SK-MEL-5 (cell line): ENCODE measurements around the gene PTGIS. TPM values are rescaled to one million over a fixed set of nuclear protein-coding genes. Genes with fewer than 3 reads are reported as not detected.

Source experiments
- DNase-seq: peaks from one replicate; pipeline ENCODE4 v3.0.0-alpha.2; 2016; ENCODE audit warnings: low read depth, low spot score
- in situ Hi-C: cut with HindIII; loops from 2 replicates; pipeline ENCODE4 v1.10.0; 2016; ENCODE audit warnings: low sequenced_read_pairs, high pct_unique_total_duplicates, low pct_unique_long_range_greater_than_20kb
- total RNA-seq: library from RNA; depleted of rRNA; stranded (reverse); fragments of >200 nt; shearing (Covaris generic); gene quantifications from 2 replicates; pipeline ENCODE4 v1.2.3, GENCODE V29; 2014

The PTGIS gene
- total RNA-seq, 1 experiment from 2014 or later = 0.16 TPM

- DNase-seq = no peak
- in situ Hi-C loops = no loop called here
Measured at GRCh38 chr20:49477200-49477599, 90.7 kb downstream of the PTGIS start.

GRCh38 chr20:49476016-49476355 lies 92.0 kb downstream of the PTGIS start:
- in situ Hi-C loops = no loop called here
- DNase-seq = no peak

- in situ Hi-C loops = no loop called here
- no peak for DNase-seq
Measured at GRCh38 chr20:49475292-49476015, 92.5 kb downstream of the PTGIS start.

- no peak for DNase-seq
- in situ Hi-C loops = no loop called here
Measured at GRCh38 chr20:49471397-49471796, 96.5 kb downstream of the PTGIS start.

- in situ Hi-C loops = no loop called here
- DNase-seq = no peak
Measured at GRCh38 chr20:49470922-49471321, 97.0 kb downstream of the PTGIS start.

GRCh38 chr20:49469060-49469459 lies 98.9 kb downstream of the PTGIS start:
- no peak for DNase-seq
- in situ Hi-C loops = no loop called here

GRCh38 chr20:49468412-49468811 lies 99.5 kb downstream of the PTGIS start:
- DNase-seq = no peak
- in situ Hi-C loops = no loop called here

GRCh38 chr20:49466114-49466912 lies 101.6 kb downstream of the PTGIS start:
- in situ Hi-C loops = no loop called here
- peak; percentile 30 for DNase-seq

- DNase-seq = no peak
- in situ Hi-C loops = no loop called here
Measured at GRCh38 chr20:49464556-49464955, 103.4 kb downstream of the PTGIS start.

- in situ Hi-C loops = no loop called here
- DNase-seq = no peak
Measured at GRCh38 chr20:49462626-49463025, 105.3 kb downstream of the PTGIS start.

- in situ Hi-C loops = no loop called here
Measured at GRCh38 chr20:49461894-49462620, 105.9 kb downstream of the PTGIS start.

GRCh38 chr20:49460916-49461315 lies 107.0 kb downstream of the PTGIS start:
- DNase-seq = no peak
- in situ Hi-C loops = no loop called here

More at GRCh38 chr20:49461894-49462620, 105.9 kb downstream of the PTGIS start:
- DNase-seq = no peak

GRCh38 chr20:49460131-49460530 lies 107.8 kb downstream of the PTGIS start:
- in situ Hi-C loops = no loop called here
- DNase-seq = no peak

- in situ Hi-C loops = no loop called here
- no peak for DNase-seq
Measured at GRCh38 chr20:49459684-49460083, 108.3 kb downstream of the PTGIS start.

GRCh38 chr20:49457444-49457843 lies 110.5 kb downstream of the PTGIS start:
- in situ Hi-C loops = no loop called here
- no peak for DNase-seq

- no peak for DNase-seq
- in situ Hi-C loops = no loop called here
Measured at GRCh38 chr20:49456646-49457045, 111.3 kb downstream of the PTGIS start.

- in situ Hi-C loops = no loop called here
- no peak for DNase-seq
Measured at GRCh38 chr20:49455691-49456090, 112.2 kb downstream of the PTGIS start.
